SK-N-SH treated with all-trans-retinoic acid at 6 μM for 48 hours (cell line): ENCODE results near the gene DENND1B.

Experiments
- ATAC-seq: fragments of 200-7000 bp; cut with Tn5 transposase; 3 replicates; pipeline ENCODE4 v1.9.1; 2020; ENCODE audit warnings: mild to moderate bottlenecking, moderate library complexity
- ARNTL ChIP-seq: fragments of 450-650 bp; formaldehyde crosslinking; IDR thresholded peaks from 2 replicates; pipeline ENCODE4 v1.5.0; 2020; ENCODE audit warnings: low read depth, mild to moderate bottlenecking, moderate library complexity, borderline replicate concordance
- BACH2 ChIP-seq: fragments of 250-450 bp; sonication (Bioruptor Pico); IDR thresholded peaks from 2 replicates; pipeline ENCODE4 v1.9.0; 2021; ENCODE audit warnings: mild to moderate bottlenecking, borderline replicate concordance
- CSDC2 ChIP-seq: fragments of 250-450 bp; sonication (Bioruptor Pico); IDR thresholded peaks from 2 replicates; pipeline ENCODE4 v1.5.0; 2020; ENCODE audit warnings: mild to moderate bottlenecking, moderate library complexity
- ESRRG ChIP-seq: fragments of 250-450 bp; sonication (Bioruptor Pico); IDR thresholded peaks from 2 replicates; pipeline ENCODE4 v1.6.1; 2021; ENCODE audit warnings: mild to moderate bottlenecking
- GLIS3 ChIP-seq: fragments of 250-450 bp; sonication (Bioruptor Pico); IDR thresholded peaks from 2 replicates; pipeline ENCODE4 v1.5.0; 2020; ENCODE audit warnings: mild to moderate bottlenecking, moderate library complexity
- ISL1 ChIP-seq: fragments of 250-450 bp; sonication (Bioruptor Pico); IDR thresholded peaks from 2 replicates; pipeline ENCODE4 v2.1.2; 2022; ENCODE audit warnings: mild to moderate bottlenecking, moderate library complexity
- OSR1 ChIP-seq: fragments of 250-450 bp; sonication (Bioruptor Pico); IDR thresholded peaks from 2 replicates; pipeline ENCODE4 v1.8.0; 2022; ENCODE audit warnings: moderate library complexity, mild to moderate bottlenecking, inconsistent platforms
- PPARA ChIP-seq: fragments of 250-450 bp; sonication (Bioruptor Pico); IDR thresholded peaks from 2 replicates; pipeline ENCODE4 v1.5.0; 2020; ENCODE audit warnings: mild to moderate bottlenecking, borderline replicate concordance
- RARB ChIP-seq: fragments of 250-450 bp; sonication (Bioruptor Pico); IDR thresholded peaks from 2 replicates; pipeline ENCODE4 v1.8.0; 2021; ENCODE audit warnings: mild to moderate bottlenecking, moderate library complexity
- SNAI2 ChIP-seq: fragments of 250-450 bp; sonication (Bioruptor Pico); IDR thresholded peaks from 2 replicates; pipeline ENCODE4 v1.5.0; 2020; ENCODE audit warnings: mild to moderate bottlenecking, moderate library complexity
- TOX ChIP-seq: fragments of 250-450 bp; sonication (Bioruptor Pico); IDR thresholded peaks from 2 replicates; pipeline ENCODE4 v1.8.0; 2021; ENCODE audit warnings: mild to moderate bottlenecking, moderate library complexity, borderline replicate concordance
- ZC3H10 ChIP-seq: fragments of 250-450 bp; sonication (Bioruptor Pico); IDR thresholded peaks from 2 replicates; pipeline ENCODE4 v1.5.1; 2021; ENCODE audit warnings: mild to moderate bottlenecking, moderate library complexity
- ZFP3 ChIP-seq: fragments of 250-450 bp; sonication (Bioruptor Pico); IDR thresholded peaks from 2 replicates; pipeline ENCODE4 v1.5.0; 2020; ENCODE audit warnings: mild to moderate bottlenecking, moderate library complexity
- ZFP30 ChIP-seq: fragments of 450-650 bp; formaldehyde crosslinking; IDR thresholded peaks from 2 replicates; pipeline ENCODE4 v1.5.0; 2022; ENCODE audit warnings: mild to moderate bottlenecking, moderate library complexity
- ZNF565 ChIP-seq: fragments of 450-650 bp; formaldehyde crosslinking; conservative IDR thresholded peaks from 2 replicates; pipeline ENCODE4 v1.5.0; 2020; ENCODE audit warnings: low read depth, mild to moderate bottlenecking, moderate library complexity
- ZNF70 ChIP-seq: fragments of 450-650 bp; formaldehyde crosslinking; IDR thresholded peaks from 2 replicates; pipeline ENCODE4 v1.5.0; 2020; ENCODE audit warnings: mild to moderate bottlenecking, moderate library complexity
- ZNF8 ChIP-seq: fragments of 450-650 bp; formaldehyde crosslinking; IDR thresholded peaks from 2 replicates; pipeline ENCODE4 v1.5.0; 2020; ENCODE audit warnings: mild to moderate bottlenecking, moderate library complexity
- TF ChIP-seq, protein P1 (sequence below): fragments of 250-450 bp; sonication (Bioruptor Pico); IDR thresholded peaks from 2 replicates; pipeline ENCODE4 v1.5.0; 2020; ENCODE audit warnings: mild to moderate bottlenecking, moderate library complexity
- TF ChIP-seq, protein P2 (sequence below): fragments of 250-450 bp; sonication (Bioruptor Pico); IDR thresholded peaks from 2 replicates; pipeline ENCODE4 v1.5.1; 2020; ENCODE audit warnings: low read depth, mild to moderate bottlenecking, moderate library complexity
- TF ChIP-seq, protein P3 (sequence below): fragments of 250-450 bp; sonication (Bioruptor Pico); IDR thresholded peaks from 2 replicates; pipeline ENCODE4 v1.8.0; 2020; ENCODE audit warnings: mild to moderate bottlenecking, moderate library complexity, borderline replicate concordance
- TF ChIP-seq, protein P4 (sequence below): fragments of 250-450 bp; sonication (Bioruptor Pico); IDR thresholded peaks from 2 replicates; pipeline ENCODE4 v1.8.0; 2021; ENCODE audit warnings: low read depth, mild to moderate bottlenecking, moderate library complexity, borderline replicate concordance
- TF ChIP-seq, protein P5 (sequence below): fragments of 250-450 bp; sonication (Bioruptor Pico); IDR thresholded peaks from 2 replicates; pipeline ENCODE4 v1.5.1; 2021; ENCODE audit warnings: mild to moderate bottlenecking, moderate library complexity

The DENND1B gene

DNA sequence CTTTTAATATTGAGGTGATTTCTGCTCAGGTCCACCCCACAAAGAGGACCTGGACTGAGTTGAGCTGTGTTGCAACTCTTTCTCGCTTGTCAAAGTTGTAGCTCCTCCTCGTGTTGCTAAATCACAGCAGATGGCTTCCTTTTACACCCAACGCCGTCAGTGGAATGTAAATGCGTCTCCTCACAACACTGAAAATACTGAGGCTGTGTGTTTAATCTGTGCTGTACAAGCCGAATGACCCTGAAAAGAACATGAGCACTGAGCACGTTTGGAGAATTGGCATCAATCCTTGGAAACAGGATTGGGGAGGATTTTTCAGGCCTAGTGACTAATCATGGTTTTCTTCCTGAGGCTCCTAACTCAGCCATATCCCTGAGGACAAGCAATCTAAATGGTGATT, 311.2 kb downstream of the DENND1B start (continued):
- TF ChIP-seq, protein P1, sequence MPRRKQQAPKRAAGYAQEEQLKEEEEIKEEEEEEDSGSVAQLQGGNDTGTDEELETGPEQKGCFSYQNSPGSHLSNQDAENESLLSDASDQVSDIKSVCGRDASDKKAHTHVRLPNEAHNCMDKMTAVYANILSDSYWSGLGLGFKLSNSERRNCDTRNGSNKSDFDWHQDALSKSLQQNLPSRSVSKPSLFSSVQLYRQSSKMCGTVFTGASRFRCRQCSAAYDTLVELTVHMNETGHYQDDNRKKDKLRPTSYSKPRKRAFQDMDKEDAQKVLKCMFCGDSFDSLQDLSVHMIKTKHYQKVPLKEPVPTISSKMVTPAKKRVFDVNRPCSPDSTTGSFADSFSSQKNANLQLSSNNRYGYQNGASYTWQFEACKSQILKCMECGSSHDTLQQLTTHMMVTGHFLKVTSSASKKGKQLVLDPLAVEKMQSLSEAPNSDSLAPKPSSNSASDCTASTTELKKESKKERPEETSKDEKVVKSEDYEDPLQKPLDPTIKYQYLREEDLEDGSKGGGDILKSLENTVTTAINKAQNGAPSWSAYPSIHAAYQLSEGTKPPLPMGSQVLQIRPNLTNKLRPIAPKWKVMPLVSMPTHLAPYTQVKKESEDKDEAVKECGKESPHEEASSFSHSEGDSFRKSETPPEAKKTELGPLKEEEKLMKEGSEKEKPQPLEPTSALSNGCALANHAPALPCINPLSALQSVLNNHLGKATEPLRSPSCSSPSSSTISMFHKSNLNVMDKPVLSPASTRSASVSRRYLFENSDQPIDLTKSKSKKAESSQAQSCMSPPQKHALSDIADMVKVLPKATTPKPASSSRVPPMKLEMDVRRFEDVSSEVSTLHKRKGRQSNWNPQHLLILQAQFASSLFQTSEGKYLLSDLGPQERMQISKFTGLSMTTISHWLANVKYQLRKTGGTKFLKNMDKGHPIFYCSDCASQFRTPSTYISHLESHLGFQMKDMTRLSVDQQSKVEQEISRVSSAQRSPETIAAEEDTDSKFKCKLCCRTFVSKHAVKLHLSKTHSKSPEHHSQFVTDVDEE: no peak
- TF ChIP-seq RARB (CRISPR knock-in tag): no peak

DNA sequence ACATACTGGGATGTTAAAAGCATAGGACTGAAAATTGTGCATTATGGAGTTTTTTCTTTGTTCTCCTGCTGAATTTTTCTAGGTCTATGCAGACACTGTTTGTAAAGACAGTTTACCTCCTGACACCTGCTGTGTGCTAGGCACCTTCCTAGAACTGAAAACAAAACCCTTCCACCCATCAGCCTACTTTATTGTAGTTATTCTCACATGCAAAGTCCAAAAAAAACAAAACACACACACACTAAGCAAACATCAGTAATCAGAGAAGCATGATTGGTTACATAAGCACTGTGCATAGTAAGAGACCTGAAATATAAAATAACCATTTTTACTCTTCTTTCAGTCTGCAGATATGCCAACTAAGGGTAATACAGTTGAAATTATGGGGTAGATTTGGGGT, 312.1 kb downstream of the DENND1B start:
- TF ChIP-seq ZC3H10 (CRISPR knock-in tag) (no peak), ZFP3 (CRISPR knock-in tag) (no peak), ISL1 (CRISPR knock-in tag) (no peak), ZNF70 (CRISPR knock-in tag) (no peak), SNAI2 (CRISPR knock-in tag) (no peak), BACH2 (CRISPR knock-in tag) (no peak), TOX (CRISPR knock-in tag) (no peak), ZNF565 (CRISPR knock-in tag) (no peak), CSDC2 (CRISPR knock-in tag) (no peak), ESRRG (CRISPR knock-in tag) (no peak), RARB (CRISPR knock-in tag) (no peak), PPARA (CRISPR knock-in tag) (no peak), ARNTL (no peak), OSR1 (CRISPR knock-in tag) (no peak), ZNF8 (CRISPR knock-in tag) (no peak)
- TF ChIP-seq, protein P2, sequence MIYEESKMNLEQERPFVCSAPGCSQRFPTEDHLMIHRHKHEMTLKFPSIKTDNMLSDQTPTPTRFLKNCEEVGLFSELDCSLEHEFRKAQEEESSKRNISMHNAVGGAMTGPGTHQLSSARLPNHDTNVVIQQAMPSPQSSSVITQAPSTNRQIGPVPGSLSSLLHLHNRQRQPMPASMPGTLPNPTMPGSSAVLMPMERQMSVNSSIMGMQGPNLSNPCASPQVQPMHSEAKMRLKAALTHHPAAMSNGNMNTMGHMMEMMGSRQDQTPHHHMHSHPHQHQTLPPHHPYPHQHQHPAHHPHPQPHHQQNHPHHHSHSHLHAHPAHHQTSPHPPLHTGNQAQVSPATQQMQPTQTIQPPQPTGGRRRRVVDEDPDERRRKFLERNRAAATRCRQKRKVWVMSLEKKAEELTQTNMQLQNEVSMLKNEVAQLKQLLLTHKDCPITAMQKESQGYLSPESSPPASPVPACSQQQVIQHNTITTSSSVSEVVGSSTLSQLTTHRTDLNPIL: no peak
- TF ChIP-seq, protein P3, sequence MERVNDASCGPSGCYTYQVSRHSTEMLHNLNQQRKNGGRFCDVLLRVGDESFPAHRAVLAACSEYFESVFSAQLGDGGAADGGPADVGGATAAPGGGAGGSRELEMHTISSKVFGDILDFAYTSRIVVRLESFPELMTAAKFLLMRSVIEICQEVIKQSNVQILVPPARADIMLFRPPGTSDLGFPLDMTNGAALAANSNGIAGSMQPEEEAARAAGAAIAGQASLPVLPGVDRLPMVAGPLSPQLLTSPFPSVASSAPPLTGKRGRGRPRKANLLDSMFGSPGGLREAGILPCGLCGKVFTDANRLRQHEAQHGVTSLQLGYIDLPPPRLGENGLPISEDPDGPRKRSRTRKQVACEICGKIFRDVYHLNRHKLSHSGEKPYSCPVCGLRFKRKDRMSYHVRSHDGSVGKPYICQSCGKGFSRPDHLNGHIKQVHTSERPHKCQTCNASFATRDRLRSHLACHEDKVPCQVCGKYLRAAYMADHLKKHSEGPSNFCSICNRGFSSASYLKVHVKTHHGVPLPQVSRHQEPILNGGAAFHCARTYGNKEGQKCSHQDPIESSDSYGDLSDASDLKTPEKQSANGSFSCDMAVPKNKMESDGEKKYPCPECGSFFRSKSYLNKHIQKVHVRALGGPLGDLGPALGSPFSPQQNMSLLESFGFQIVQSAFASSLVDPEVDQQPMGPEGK (CRISPR knock-in tag): no peak
- TF ChIP-seq, protein P4, sequence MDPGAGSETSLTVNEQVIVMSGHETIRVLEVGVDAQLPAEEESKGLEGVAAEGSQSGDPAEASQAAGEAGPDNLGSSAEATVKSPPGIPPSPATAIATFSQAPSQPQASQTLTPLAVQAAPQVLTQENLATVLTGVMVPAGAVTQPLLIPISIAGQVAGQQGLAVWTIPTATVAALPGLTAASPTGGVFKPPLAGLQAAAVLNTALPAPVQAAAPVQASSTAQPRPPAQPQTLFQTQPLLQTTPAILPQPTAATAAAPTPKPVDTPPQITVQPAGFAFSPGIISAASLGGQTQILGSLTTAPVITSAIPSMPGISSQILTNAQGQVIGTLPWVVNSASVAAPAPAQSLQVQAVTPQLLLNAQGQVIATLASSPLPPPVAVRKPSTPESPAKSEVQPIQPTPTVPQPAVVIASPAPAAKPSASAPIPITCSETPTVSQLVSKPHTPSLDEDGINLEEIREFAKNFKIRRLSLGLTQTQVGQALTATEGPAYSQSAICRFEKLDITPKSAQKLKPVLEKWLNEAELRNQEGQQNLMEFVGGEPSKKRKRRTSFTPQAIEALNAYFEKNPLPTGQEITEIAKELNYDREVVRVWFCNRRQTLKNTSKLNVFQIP (CRISPR knock-in tag): no peak
- TF ChIP-seq, protein P5, sequence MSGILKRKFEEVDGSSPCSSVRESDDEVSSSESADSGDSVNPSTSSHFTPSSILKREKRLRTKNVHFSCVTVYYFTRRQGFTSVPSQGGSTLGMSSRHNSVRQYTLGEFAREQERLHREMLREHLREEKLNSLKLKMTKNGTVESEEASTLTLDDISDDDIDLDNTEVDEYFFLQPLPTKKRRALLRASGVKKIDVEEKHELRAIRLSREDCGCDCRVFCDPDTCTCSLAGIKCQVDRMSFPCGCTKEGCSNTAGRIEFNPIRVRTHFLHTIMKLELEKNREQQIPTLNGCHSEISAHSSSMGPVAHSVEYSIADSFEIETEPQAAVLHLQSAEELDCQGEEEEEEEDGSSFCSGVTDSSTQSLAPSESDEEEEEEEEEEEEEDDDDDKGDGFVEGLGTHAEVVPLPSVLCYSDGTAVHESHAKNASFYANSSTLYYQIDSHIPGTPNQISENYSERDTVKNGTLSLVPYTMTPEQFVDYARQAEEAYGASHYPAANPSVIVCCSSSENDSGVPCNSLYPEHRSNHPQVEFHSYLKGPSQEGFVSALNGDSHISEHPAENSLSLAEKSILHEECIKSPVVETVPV (CRISPR knock-in tag): no peak
- ATAC-seq: no peak

DNA sequence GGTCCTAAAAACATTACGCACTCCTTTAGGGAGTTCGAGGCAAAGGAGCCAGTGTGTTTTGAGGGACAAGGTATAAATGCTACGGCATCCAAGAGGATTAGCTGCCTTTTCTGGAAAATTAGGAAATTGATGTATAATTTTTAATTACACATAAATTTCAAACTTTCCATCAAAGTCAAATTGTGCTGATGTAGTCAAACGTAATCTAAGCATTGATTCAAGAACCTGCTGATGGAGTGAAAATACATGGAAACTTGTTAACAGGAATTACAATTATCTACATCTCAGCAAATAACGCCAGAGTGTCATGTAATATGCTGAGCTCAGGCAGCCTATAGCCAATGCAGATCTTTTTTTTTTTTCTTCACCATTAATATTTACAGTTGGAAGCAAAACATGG, 312.7 kb downstream of the DENND1B start:
- no peak for ATAC-seq
- TF ChIP-seq GLIS3 (no peak), ZFP3 (CRISPR knock-in tag) (no peak), CSDC2 (CRISPR knock-in tag) (no peak), BACH2 (CRISPR knock-in tag) (no peak), ZC3H10 (CRISPR knock-in tag) (no peak), ZFP30 (CRISPR knock-in tag) (no peak), ARNTL (no peak), ISL1 (CRISPR knock-in tag) (no peak), ESRRG (CRISPR knock-in tag) (no peak)
- TF ChIP-seq, protein P4 (CRISPR knock-in tag): no peak
- TF ChIP-seq, protein P3 (CRISPR knock-in tag): no peak
- TF ChIP-seq, protein P1: no peak
